Naive thymus-derived CD4-positive, alpha-beta T cell (primary cell): Measurements from ENCODE around the gene ATXN1L. TPM values are rescaled to one million over a fixed set of nuclear protein-coding genes. Genes with fewer than 3 reads are reported as not detected.
"Not testable (repeated sequence)": the region's sequence is repeated elsewhere in the genome, so short reads cannot be mapped to it uniquely, and the experiment has no call there.

Source experiments
- ATAC-seq: fragments of 150-1000 bp; cut with Tn5 transposase; 2 replicates; pipeline ENCODE4 v1.10.0; 2021; ENCODE audit warnings: mild to moderate bottlenecking, moderate library complexity
- CTCF ChIA-PET: fragments of 350-600 bp; sonication (Branson Sonifier 250); formaldehyde crosslinking; loops from one replicate; lab custom pipeline; 2021; ENCODE audit warnings: antibody characterized with exemption; lab: Charles Lee
- POLR2A ChIA-PET: fragments of 350-600 bp; sonication (Branson Sonifier 250); formaldehyde crosslinking; loops from one replicate; lab custom pipeline; 2021; ENCODE audit warnings: antibody characterized with exemption, inconsistent platforms; lab: Charles Lee
- DNase-seq, 9 donors: peaks; one replicate each; pipeline versions ENCODE4 v3.0.0 to v3.0.0-alpha.2; 2020 to 2022; ENCODE audit warnings: mixed read lengths in 1 of 9
- H3K27ac ChIP-seq: one replicate; pipeline ENCODE4 v1.7.0; 2013; ENCODE audit warnings: mild to moderate bottlenecking, low read depth, low read length, moderate library complexity
- H3K27me3 ChIP-seq, 2 donors: one replicate each; pipeline ENCODE4 v1.7.0; 2013; ENCODE audit warnings: low read length in 2 of 2, mild to moderate bottlenecking in 2 of 2, moderate library complexity in 2 of 2; ENCODE audit not compliant: control insufficient read depth in 2 of 2, insufficient read depth in 2 of 2
- H3K36me3 ChIP-seq, 3 experiments: 1 replicate in 2 of 3; 2 replicates in 1 of 3; pipeline ENCODE4 v1.7.0; 2013; ENCODE audit warnings: low read length in 3 of 3, mild to moderate bottlenecking in 3 of 3, moderate library complexity in 1 of 3; ENCODE audit not compliant: insufficient read depth in 3 of 3, control insufficient read depth in 2 of 3
- H3K4me1 ChIP-seq, 2 donors: one replicate each; pipeline ENCODE4 v1.7.0; 2013; ENCODE audit warnings: low read length in 2 of 2, mild to moderate bottlenecking in 2 of 2, moderate library complexity in 1 of 2; ENCODE audit not compliant: control insufficient read depth in 2 of 2, insufficient read depth in 2 of 2
- H3K4me3 ChIP-seq: 2 replicates; pipeline ENCODE4 v1.7.0; 2013; ENCODE audit warnings: mild to moderate bottlenecking, low read length
- H3K9me3 ChIP-seq, 3 experiments: 1 replicate in 2 of 3; 2 replicates in 1 of 3; pipeline ENCODE4 v1.7.0; 2013; ENCODE audit warnings: low read length in 3 of 3; ENCODE audit not compliant: control insufficient read depth in 2 of 3
- H3K27ac Mint-ChIP-seq, 9 donors: one replicate each; pipeline ENCODE4 v1.8.0; 2020 to 2022; ENCODE audit warnings: mixed read lengths in 9 of 9, mild to moderate bottlenecking in 8 of 9, moderate library complexity in 5 of 9, inconsistent platforms in 2 of 9
- H3K27me3 Mint-ChIP-seq, 5 donors: one replicate each; pipeline ENCODE4 v1.8.0; 2021 to 2022; ENCODE audit warnings: mixed read lengths in 5 of 5, mild to moderate bottlenecking in 1 of 5
- H3K36me3 Mint-ChIP-seq, 5 donors: one replicate each; pipeline ENCODE4 v1.8.0; 2020 to 2022; ENCODE audit warnings: mixed read lengths in 5 of 5, mild to moderate bottlenecking in 3 of 5, inconsistent platforms in 1 of 5
- H3K4me1 Mint-ChIP-seq, 7 donors: one replicate each; pipeline ENCODE4 v1.8.0; 2020 to 2022; ENCODE audit warnings: mixed read lengths in 7 of 7, mild to moderate bottlenecking in 3 of 7, inconsistent platforms in 1 of 7
- H3K4me3 Mint-ChIP-seq, 10 donors: one replicate each; pipeline ENCODE4 v1.8.0; 2020 to 2022; ENCODE audit warnings: mild to moderate bottlenecking in 10 of 10, mixed read lengths in 10 of 10, moderate library complexity in 6 of 10, inconsistent platforms in 2 of 10
- H3K9me3 Mint-ChIP-seq, 11 donors: one replicate each; pipeline ENCODE4 v1.8.0; 2020 to 2022; ENCODE audit warnings: mixed read lengths in 11 of 11, mild to moderate bottlenecking in 4 of 11, inconsistent platforms in 1 of 11, moderate library complexity in 1 of 11
- intact Hi-C, 2 donors: fragments of 100-400 bp; cut with micrococcal nuclease; formaldehyde crosslinking; loops; one replicate each; pipeline ENCODE4 v1.15.1; 2023
- polyA plus RNA-seq, 2 donors: library from polyadenylated mRNA; unstranded; fragments of 300-500 nt; fragmentation: Illumina TruSeq; gene quantifications; one replicate each; pipeline ENCODE4 v1.2.3, GENCODE V29; 2021
- total RNA-seq, 6 experiments: library from RNA in 5 of 6; stranded (reverse) in 5 of 6; gene quantifications; 1 replicate in 5 of 6; 2 replicates in 1 of 6; pipeline ENCODE4 v1.2.3 and lab custom pipeline; 2021 to 2026

The ATXN1L gene
- total and polyA plus RNA-seq, 7 experiments from 2014 or later = 8.9 to 52.9 (median 28.3) TPM

DNA sequence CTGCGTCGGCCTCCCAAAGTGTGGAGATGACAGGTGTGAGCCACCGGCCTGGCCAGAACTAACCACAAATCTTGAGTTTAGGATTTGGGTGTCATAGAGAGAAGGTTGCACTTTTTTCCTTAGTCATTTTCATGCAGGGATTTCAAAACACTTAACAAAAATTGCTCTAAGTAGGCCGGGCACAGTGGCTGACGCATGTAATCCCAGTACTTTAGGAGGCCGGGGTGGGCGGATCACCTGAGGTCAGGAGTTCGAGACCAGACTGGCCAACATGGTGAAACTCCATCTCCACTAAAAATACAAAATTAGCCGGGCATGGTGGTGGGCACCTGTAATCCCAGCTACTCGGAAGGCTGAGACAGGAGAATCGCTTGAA lies 35.6 kb upstream of the ATXN1L start:
- Histone ChIP-seq H3K27ac (peak overlapping the region; percentile 87), H3K4me1 (peaks cover 22 to 24% of the 10 kb centered on the region in 2 donors)
- H3K9me3 ChIP-seq, ATAC-seq, H3K27me3 ChIP-seq, H3K27me3 Mint-ChIP-seq, H3K4me3 ChIP-seq, DNase-seq, H3K9me3 Mint-ChIP-seq, H3K36me3 ChIP-seq, intact Hi-C loops: not testable (repeated sequence)
- Mint-ChIP-seq H3K36me3 (peaks cover 0 to 13% (median 0%) of the 10 kb centered on the region in 5 donors), H3K4me1 (peaks cover 7 to 56% (median 37%) of the 10 kb centered on the region in 7 donors), H3K4me3 (peak overlapping the region in 8 of 10 donors; percentile 23 to 99 (median 92)), H3K27ac (peak overlapping the region; percentile 98 to 100 (median 100))
- CTCF ChIA-PET = interaction anchor here (0.7 kb wide), 1 partner anchor 63 kb away, joined by 6 read pairs; no protein-coding TSS in a partner anchor
- POLR2A ChIA-PET = interaction anchor here (3.1 to 7.7 kb wide), 4 partner anchors 21 to 85 kb away, joined by 10 to 144 read pairs (median 36); partner anchors contain the start of genes IST1 and ZNF821

DNA sequence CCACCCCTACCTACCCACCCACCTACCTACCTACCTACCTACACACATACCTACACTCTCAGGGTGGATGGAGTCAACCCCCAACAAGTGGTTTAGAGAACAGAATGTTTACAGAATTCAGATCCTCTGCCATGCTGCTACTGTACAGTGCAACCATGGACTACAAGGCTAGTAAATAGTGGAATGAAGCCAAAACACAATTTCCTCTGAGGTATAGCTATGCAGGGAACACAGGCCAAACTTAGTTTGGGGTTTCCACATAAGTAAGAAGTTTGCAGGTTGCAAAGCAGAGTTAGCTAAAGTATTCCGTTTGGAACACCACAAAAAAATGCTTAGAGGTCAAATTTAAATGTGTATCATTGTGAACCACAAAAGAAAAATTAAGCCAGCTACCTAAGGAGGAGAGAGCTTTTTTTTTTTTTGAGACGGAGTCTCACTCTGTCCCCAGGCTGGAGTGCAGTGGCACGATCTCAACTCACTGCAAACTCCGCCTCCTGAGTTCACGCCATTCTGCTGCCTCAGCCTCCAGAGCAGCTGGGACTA lies 34.4 kb upstream of the ATXN1L start:
- H3K4me1 ChIP-seq = peaks cover 22 to 24% of the 10 kb centered on the region in 2 donors
- DNase-seq (peak in 7 of 9 donors; percentile 21 to 66 (median 45)), ATAC-seq (no peak)
- Mint-ChIP-seq H3K27ac (peak overlapping the region in 8 of 9 donors; percentile 72 to 92 (median 88)), H3K36me3 (peaks cover 0 to 12% (median 0%) of the 10 kb centered on the region in 5 donors), H3K9me3 (peaks cover 0 to 5% (median 0%) of the 10 kb centered on the region in 11 donors), H3K27me3 (peaks cover 0 to 2% (median 0%) of the 10 kb centered on the region in 5 donors), H3K4me1 (peaks cover 7 to 47% (median 32%) of the 10 kb centered on the region in 7 donors), H3K4me3 (peak overlapping the region in 7 of 10 donors; percentile 23 to 72 (median 40))
- H3K36me3 ChIP-seq = peaks cover 0 to 9% (median 0%) of the 10 kb centered on the region in 3 experiments
- no peaks in the 10 kb centered on the region for H3K9me3 ChIP-seq
- peak overlapping the region; percentile 27 for H3K27ac ChIP-seq
- CTCF ChIA-PET = interaction anchor here (0.7 to 1.4 kb wide), 2 partner anchors 70 to 1943 kb away, joined by 3 to 4 read pairs; no protein-coding TSS in a partner anchor
- no peak overlapping the region for H3K4me3 ChIP-seq
- intact Hi-C loops = no loop called here
- POLR2A ChIA-PET = interaction anchor here (0.6 to 7.7 kb wide), 9 partner anchors 12 to 194 kb away, joined by 3 to 144 read pairs (median 3); partner anchors contain the start of genes IST1 and ZNF821
- H3K27me3 ChIP-seq = no peaks in the 10 kb centered on the region

DNA sequence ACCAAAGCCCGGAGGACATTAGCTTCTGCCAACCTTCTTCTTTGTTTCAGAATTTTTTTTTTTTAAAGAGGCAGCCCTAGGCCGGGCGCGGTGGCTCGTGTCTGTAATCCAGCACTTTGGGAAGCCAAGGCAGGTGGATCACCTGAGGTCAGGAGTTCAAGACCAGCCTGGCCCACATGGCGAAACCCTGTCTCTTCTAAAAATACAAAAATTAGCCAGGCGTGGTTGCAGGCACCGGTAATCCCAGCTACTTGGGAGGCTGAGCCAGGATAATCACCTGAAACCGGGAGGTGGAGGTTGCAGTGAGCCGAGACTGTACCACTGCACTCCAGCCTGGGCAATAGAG lies 28.6 kb upstream of the ATXN1L start:
- H3K9me3 ChIP-seq, DNase-seq, H3K36me3 ChIP-seq, H3K27me3 ChIP-seq, H3K9me3 Mint-ChIP-seq, ATAC-seq, intact Hi-C loops, POLR2A ChIA-PET, H3K36me3 Mint-ChIP-seq, H3K27ac ChIP-seq, H3K4me1 ChIP-seq, H3K4me3 Mint-ChIP-seq, H3K4me3 ChIP-seq, H3K4me1 Mint-ChIP-seq, H3K27me3 Mint-ChIP-seq: not testable (repeated sequence)
- CTCF ChIA-PET = interaction anchor here (0.8 kb wide), 1 partner anchor 15 kb away, joined by 3 read pairs; no protein-coding TSS in a partner anchor
- peak overlapping the region in 1 of 9 donors; percentile 25 for H3K27ac Mint-ChIP-seq

DNA sequence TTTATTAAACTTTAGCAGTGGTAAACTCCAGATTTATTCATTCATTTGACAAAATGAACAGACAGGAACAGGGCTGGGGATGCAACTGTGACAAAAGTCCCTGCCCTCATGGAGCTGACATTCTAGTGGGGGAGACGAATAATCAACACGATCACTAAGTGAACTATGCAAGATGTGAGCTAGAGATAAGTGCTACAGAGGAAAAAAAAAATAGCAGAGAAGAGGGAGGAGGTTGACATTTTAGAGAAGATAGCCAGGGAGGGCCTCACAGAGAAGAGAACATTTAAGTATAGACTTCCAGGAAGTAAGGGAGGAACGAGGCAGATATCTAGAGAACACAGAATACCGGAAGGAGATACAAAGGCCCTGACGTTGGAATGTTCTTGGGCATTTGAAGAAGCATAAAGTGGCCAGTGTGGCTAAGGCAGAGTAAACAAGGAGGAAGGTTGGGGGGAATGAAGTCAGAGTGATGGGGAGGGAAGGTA lies 19.2 kb upstream of the ATXN1L start:
- Histone ChIP-seq H3K4me1 (no peaks in the 10 kb centered on the region), H3K27ac (no peak overlapping the region), H3K27me3 (no peaks in the 10 kb centered on the region), H3K36me3 (no peaks in the 10 kb centered on the region), H3K4me3 (no peak overlapping the region), H3K9me3 (no peaks in the 10 kb centered on the region)
- Mint-ChIP-seq H3K4me1 (peaks cover 0 to 8% (median 6%) of the 10 kb centered on the region in 7 donors), H3K36me3 (peaks cover 0 to 9% (median 3%) of the 10 kb centered on the region in 5 donors), H3K9me3 (peaks cover 0 to 7% (median 0%) of the 10 kb centered on the region in 11 donors), H3K4me3 (peak overlapping the region in 3 of 10 donors; percentile 5 to 50 (median 10)), H3K27me3 (no peaks in the 10 kb centered on the region), H3K27ac (peak overlapping the region in 7 of 9 donors; percentile 59 to 92 (median 75))
- ChIA-PET POLR2A (interaction anchor here (0.8 to 1.0 kb wide), 2 partner anchors 14 to 20 kb away, joined by 3 read pairs; no protein-coding TSS in a partner anchor), CTCF (no interaction called here)
- ATAC-seq (no peak), DNase-seq (no peak)
- intact Hi-C loops = no loop called here

DNA sequence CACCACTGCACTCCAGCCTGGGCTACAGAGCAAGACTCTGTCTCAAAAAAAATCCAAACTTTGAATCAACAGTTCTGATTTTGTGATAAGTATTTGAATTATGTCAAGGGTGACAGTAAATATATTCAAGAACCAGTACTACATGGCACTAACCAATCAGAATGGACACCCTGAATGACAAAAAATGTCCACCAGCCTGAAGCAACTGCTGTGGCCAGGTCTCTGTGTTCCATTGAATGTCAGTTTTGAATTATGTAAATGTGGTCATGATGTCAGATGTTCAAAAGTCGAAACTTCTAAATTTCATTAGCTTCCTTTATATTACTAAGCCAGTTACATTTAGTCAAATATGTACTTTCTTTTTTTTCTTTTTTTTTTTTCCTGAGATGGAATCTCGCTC lies 15.4 kb upstream of the ATXN1L start:
- DNase-seq = no peak
- H3K27me3 ChIP-seq = no peaks in the 10 kb centered on the region
- Mint-ChIP-seq H3K36me3 (peaks cover 0 to 8% (median 3%) of the 10 kb centered on the region in 5 donors), H3K27ac (no peak overlapping the region), H3K4me3 (no peak overlapping the region), H3K9me3 (peaks cover 0 to 7% (median 0%) of the 10 kb centered on the region in 11 donors), H3K27me3 (no peaks in the 10 kb centered on the region), H3K4me1 (peaks cover 0 to 8% (median 7%) of the 10 kb centered on the region in 7 donors)
- H3K9me3 ChIP-seq = no peaks in the 10 kb centered on the region
- ChIA-PET POLR2A (no interaction called here), CTCF (no interaction called here)
- H3K27ac ChIP-seq = no peak overlapping the region
- no peak overlapping the region for H3K4me3 ChIP-seq
- no peaks in the 10 kb centered on the region for H3K4me1 ChIP-seq
- no peak for ATAC-seq
- intact Hi-C loops = no loop called here
- no peaks in the 10 kb centered on the region for H3K36me3 ChIP-seq

DNA sequence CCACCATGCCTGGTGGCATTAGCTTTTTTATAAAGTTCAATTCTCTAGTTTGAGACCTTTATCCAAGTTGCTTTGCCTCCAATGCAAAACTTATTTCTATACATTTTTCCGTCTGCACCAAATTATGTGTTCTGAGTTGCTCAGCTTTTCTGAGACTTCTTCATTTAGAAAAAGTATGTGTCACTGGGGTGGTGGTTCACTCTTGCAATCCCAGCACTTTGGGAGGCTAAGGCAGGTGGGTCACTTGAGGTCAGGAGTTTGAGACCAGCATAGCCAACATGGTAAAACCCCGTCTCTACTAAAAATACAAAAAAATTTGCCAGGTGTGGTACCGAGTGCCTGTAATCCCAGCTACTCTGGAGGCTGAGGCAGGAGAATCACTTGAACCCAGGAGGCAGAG lies 14.1 kb upstream of the ATXN1L start:
- H3K36me3 ChIP-seq, intact Hi-C loops, H3K4me3 Mint-ChIP-seq, H3K27ac Mint-ChIP-seq, H3K27me3 ChIP-seq, H3K36me3 Mint-ChIP-seq, H3K9me3 Mint-ChIP-seq, H3K27me3 Mint-ChIP-seq, ATAC-seq, H3K4me1 Mint-ChIP-seq, H3K4me3 ChIP-seq, H3K27ac ChIP-seq, H3K9me3 ChIP-seq, DNase-seq, H3K4me1 ChIP-seq: not testable (repeated sequence)
- ChIA-PET CTCF (interaction anchor here (0.8 kb wide), 1 partner anchor 129 kb away, joined by 3 read pairs; no protein-coding TSS in a partner anchor), POLR2A (interaction anchor here (0.6 kb wide), 2 partner anchors 144 to 190 kb away, joined by 3 to 4 read pairs; no protein-coding TSS in a partner anchor)
